H4 (cell line): ENCODE results near the gene GPR15LG. TPM values are rescaled to one million over a fixed set of nuclear protein-coding genes. Genes with fewer than 3 reads are reported as not detected.
A peak's percentile ranks its signal among the peaks of the same experiment; 100 is the strongest.

Source experiments
- DNase-seq: peaks from one replicate; pipeline ENCODE4 v3.0.0-alpha.2; 2015; ENCODE audit warnings: low spot score
- total RNA-seq: library from RNA; depleted of rRNA; stranded (reverse); fragments of >200 nt; shearing (Covaris generic); gene quantifications from 2 replicates; pipeline ENCODE4 v1.2.3, GENCODE V29; 2014

Gene GPR15LG
- total RNA-seq, 1 experiment from 2014 or later, result not detected

DNA sequence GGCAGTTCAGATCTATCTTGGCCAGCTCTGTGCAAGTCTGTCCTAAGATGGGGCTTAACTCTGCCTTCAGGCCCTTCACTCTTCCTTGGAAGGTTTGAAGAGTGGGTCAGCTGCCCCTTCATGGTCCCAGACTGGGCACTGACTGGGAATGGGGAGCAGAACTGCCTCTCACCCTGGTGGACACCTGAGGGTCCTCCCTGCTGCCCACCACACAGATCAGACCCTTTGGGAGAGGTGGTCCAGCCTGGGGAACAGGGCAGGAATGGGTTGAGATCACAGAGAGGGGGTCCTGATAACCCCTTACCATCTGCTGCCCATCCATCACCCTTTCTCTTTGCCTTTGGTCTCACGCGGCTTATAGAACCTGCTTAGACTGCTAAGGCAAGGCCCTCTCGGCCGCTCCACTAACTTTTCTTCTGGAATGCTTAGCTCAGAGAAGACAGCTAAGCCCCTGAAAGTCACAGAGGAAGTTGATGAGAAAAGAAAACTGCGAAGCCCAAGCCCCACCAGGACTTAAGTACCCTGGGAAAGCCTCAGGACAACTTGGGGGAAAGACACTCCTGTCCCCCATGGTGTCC is 20.3 kb downstream of the GPR15LG start:
- no peak for DNase-seq

DNA sequence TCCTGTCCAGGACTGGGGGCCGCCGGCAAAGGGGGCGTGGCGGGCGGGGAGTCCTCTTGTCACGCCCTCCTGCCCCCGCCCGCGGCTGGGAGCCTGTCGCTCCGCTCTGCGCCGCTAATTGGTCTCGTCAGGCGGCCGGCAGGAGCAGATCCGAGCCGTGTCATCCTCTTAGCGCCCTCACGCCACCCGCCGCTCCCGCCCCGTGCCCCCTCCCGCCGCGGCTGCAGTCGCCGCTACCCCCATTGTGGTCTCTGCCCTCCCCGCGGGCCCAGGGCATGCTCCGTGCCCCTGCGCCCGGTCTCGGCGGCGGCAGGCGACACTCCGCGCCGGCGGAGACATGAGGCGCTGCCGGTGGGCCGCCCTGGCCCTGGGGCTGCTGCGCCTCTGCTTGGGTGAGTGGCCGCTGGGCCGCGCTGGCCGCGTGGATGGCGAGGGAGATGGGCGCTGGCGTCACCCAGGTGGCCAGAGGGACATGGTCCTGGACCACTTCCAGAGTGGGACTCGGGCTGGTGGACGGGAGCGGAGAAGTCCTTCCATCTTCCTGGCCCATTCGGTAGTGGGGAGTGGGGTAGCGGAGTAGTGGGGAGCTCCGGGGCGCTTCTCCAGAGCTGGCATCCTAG is 20.9 kb downstream of the GPR15LG start, which contains the start of gene CDHR1:
TSS of gene CDHR1 (plus strand) at position 114 of the 620 bp plus-strand sequence. CDS start at position 338, 224 bp downstream.
- DNase-seq, result no peak

DNA sequence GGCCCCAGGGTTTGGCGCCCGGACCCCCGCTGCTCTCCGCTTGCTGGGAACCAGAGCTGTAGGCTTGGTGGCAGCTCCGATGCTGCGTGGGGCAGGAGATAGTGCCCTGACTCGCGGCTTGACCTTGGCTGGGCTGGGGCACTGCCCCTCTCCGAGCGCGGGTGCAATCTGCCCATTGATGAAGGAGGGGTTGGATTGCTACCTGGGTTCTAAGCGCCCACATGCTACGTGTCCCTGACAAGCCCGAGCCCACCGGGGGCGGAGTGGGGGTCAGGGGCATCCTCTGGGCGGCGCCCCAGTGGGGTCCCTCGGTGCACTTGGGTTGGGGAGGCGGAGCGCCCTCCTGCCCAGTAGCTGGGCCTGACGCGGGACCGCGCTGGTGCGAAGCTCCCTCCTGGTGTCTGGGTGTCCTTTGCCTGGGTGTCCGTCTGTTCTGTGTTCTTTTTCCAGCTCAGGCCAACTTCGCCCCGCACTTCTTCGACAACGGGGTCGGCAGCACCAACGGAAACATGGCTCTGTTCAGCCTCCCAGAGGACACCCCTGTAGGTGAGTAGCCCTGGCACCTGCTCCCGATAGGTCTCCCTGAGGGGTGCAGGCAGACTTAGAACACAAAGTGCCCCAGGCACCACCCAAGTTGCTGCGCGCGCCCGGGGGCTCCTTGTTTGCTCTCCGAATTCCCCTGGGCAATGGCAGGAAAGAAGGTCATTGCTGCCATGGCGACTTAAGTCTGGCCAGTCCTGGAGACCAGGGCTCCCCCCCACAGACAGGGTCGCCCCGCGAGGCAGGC is 21.6 kb downstream of the GPR15LG start:
- DNase-seq, result no peak

DNA sequence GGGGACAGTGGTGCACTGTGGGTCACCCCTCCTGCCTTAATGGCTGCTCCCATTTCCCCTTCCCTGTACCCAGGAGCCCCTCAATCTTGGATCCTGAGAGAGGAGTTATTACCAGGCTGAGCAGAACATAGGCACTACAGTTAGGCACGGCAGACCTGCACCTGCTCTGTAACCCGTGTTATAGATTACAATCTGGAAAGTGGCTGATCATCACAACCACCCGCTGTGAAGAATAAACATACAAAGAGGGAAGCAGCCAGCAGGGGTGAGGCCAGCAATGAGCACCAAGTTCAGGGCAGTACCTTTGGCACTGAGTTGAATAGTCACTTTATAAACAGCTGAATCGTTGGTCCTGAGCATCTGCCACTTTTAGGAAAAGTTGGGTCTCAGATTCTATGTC is 22.5 kb downstream of the GPR15LG start:
- no peak for DNase-seq

DNA sequence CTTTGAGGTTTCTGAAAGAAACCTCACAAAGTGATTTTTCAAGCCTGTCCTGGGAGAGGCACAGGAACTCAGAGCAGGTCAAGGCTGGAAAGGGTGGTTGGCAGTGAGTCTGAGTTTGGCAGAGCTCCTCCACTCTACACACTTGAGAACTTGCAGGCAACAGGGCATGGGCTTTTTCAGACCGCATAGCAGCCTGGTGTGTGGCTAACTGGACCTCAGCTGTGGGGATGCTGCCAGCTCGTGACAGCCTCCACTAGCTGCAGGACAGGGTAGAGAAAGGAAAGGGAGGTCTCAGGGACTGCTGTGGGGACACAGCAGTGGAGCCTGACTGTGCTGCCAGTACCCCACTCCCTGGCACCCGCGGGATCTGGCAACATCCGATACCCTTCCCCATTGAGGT is 23.3 kb downstream of the GPR15LG start:
- DNase-seq, result no peak

DNA sequence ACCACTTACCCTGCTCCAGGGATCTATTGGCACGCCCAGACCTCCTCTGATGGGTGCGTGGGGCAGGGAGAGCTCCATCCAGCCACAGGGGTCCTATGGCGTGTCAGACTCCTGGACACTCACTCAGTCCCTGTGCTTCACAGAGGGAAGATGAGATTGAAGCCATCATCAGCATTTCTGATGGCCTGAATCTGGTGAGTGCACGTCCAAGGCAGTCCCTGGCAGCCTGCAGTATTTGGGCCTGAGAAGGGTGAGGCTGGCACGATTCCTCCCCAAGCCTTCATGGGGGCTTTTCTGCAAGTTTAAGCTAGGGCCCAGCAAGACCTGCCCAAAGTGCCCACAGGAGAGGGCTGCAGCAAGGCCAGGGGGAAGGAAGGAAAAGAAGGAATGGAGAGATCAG is 24.0 kb downstream of the GPR15LG start:
- DNase-seq, result no peak

DNA sequence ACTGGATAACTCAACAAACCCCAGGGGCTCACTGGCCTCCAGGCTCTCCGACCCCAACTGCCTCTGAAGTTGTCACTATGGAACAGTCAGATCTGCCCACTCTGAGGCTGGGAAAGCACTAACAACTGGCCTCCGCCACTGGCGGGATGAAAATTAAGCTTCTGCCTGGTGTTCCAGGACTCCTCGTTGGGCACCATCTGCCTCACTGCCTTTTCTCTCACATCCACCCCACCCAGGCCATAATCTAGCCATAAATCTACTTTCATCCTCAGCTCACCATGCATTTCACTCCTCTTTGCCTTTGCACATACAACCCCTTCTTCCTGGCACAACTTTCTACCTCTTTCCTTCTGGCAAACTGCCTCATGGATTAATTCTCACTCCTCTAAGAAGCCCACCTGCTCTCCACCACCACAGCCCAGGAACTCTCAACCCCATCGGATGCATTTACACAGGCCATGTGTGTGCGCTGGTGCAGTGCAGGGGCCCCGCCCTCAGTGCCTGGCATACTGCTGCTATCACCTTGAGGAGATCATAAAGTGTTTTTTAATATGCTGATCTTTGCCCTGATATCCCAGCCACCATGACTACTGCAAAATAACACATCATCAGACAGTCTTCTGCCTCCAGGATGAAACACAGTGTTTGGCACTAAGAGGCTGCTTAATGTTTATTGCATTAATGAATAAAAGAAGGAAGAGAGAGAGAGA is 24.8 kb downstream of the GPR15LG start:
- DNase-seq, result no peak

DNA sequence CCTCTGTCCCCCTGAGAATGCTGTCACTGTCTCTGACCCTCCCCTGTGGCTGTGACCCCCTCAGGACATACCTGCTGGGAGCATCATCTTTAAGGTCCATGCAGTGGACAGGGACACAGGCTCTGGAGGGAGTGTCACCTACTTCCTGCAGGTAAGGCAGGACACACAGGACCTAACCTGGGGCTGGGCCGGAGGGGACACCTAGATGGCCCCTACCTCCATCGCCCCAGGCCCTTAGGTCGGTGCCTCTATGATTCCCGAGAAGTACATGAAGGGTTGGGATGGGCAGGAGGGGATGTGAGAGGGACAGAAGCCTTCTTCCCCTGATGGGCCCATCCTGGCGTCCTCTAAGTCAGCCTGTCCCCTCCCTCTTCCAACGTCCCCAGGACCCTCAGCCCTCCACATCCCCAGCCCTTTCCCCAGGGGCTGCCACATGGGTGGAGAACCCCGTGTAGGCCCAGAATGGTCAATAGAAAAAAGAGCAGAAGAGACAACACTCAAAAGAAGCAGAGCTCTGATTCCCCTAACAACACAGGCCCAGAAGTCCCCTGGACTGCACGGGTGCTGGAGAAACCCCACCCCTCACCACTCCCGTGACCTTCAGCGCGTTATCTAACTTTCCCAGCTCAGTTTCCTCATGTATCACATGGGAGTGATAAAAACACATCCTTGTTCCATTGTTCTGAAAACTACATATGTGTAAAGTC is 27.1 kb downstream of the GPR15LG start:
- no peak for DNase-seq

DNA sequence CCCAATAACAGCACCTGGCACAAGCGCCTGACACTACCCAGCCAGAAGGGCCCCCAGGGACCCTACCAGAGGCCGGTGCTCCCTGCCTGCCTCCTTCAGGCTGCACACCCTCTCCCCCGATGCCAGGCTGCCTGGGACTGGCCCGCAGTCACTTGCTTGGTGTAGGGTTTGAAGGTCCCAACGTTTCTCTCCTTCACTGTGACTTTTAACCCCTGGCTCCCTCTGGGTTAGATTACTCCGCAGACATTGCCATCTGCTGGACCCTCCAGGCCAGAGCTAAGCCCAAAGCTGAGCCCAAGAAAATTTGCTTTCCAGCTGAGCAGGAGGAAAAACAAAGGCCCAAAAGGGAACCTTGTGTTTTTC is 27.6 kb downstream of the GPR15LG start:
- DNase-seq, result no peak

DNA sequence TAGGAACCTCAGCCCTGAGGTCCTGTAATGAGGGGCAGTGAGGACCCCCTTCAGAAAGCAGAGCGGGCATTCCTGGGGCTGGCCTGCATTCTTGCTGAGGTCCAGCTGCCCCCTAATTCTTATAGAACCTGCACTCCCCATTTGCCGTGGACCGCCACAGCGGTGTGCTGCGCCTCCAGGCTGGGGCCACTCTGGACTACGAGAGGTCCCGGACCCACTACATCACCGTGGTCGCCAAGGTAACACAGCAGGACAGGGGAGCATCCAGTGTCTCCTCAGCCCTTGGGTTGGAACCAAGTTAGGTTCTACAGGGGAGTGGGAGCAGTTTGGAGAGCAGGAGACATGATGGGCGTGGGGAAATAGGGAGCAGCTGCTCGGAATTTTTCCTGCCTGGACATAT is 28.1 kb downstream of the GPR15LG start:
- DNase-seq, result no peak

DNA sequence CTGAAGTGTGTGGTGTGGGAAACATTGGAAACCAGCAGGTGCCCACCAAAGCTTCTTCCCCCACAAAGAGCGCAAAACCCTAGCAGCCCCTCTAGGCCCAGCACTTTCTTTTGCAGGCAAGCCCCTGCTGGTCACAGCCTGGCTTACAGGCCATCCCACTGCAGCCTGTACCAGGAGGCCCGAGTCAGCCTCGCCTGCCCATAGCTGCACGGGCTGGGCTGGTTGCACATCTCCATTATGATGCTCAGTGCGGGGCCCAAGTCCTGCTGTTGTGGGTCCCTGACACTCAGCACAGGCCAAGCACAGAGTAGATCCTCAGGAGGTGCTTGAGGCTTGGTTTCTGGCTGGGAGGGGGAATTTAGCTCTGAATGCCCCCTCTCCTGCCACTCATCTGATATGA is 28.7 kb downstream of the GPR15LG start:
- no peak for DNase-seq

DNA sequence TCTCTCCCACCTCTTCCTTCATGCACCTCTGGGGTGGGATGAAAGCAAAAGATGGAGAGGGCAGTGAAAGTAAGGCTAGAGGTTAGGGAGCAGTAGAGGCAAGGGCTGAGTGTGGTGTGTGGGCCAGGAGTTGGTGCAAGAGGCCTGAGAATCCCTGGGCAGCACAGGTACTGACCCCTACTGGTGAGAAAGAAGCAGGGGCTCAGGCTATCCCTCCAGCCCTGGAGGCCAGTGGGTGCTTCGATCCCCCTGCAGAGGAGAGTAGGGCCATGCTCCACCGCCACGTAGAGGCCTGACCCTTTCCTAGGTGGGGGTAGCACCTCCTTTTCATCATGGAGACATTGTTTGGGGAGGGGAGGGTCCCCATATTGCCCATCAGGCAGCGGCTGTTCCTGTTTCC is 30.5 kb downstream of the GPR15LG start:
- no peak for DNase-seq

DNA sequence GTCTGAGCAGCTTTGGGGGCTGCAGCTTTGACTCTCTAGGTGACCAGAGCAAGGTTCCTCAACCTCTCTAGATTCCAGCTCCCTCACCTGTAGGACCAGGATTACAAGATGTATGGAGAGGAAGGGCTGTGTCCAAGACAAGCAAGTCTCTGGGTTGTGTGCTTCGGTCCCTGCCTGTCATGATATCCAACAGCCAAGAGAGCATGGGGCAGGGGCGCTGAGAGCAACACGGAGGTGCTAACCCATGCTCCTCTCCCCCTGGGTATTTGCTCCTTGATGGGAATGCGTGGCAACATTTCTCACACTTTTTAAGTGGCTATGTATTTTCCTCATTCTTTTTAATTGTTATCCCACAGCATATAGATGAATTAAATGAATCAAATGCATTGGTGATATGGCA is 31.0 kb downstream of the GPR15LG start:
- no peak for DNase-seq

DNA sequence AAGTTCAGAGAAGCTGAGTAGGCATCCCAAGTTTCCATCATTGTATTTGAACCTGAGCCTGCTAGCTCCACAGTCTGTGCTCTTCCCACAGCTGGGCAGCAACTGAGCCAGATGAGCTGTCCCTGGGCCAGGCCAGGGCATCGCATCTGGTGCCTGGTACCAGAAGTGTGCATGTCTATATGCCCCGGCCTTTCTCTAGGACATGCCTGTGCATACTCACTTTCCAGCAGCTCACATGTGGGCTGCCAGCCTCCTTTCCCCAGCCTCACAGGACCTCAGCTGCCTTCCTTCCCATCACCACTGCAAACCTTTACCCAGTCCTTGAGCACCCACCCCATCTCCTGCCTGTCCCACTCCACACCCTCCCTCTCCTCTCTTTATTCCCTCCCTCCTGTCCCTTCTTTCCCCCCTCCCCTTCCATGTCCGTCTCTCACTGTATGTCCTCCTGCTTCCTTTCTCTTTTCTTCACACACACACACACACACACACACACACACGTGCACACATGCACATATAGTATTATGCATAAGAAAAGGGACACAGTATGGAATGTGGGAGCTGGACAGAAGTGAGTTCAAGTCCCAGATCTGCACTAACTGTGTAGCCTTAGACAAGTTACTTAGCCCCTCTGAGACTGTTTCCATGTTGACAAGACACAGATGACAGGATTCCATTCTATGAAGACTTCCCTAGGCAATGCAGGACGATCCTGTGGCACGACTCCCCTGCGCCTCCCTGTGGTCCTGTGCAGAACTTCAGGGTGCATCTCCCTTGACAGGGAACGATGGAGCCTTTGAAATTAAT is 31.6 kb downstream of the GPR15LG start:
- peak; percentile 42 for DNase-seq

DNA sequence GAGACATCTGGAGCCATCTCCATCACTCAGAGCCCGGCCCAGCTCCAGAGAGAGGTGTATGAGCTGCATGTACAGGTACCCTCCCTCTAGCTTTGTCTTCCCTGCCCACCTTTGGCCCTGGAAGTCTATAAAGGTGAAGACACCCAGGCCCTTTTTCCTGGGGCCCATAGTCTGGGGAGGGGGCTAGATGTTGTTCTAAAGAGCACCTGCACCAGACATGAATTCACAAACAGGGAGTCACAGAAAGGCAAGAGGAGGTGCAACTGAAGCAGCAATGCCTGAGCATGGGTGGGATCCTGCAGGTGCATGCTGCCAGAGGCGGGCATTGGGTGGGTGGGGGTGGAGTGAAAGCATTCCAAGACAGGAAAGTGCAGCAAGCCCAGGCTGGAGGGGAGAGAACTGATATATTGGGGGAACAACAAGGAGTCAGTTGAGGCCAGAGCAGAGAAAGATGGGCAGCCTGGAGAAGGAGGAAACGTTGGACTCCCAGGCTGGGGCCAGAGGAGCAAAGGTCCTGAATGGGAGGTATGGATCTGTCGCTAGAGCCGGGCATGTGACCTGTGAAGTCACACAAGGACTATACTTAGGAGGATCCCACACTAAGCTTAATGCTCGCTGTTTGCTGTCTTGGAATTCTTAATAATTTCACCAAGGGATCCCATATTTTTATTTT is 32.4 kb downstream of the GPR15LG start:
- no peak for DNase-seq

DNA sequence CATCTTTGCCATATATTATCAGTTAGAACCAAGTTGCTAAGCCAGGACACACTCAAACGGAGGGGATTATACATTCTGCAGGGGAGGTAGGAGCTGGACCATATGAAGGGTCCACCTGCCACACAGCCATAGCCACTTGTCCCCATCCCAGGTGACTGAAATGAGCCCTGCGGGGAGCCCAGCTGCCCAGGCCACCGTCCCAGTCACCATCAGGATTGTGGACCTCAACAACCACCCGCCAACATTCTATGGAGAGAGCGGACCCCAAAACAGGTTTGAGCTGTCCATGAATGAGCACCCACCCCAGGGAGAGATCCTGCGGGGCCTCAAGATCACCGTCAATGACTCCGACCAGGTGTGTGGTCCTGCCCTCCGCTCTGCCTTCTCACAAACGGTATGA is 34.4 kb downstream of the GPR15LG start:
- DNase-seq, result no peak

DNA sequence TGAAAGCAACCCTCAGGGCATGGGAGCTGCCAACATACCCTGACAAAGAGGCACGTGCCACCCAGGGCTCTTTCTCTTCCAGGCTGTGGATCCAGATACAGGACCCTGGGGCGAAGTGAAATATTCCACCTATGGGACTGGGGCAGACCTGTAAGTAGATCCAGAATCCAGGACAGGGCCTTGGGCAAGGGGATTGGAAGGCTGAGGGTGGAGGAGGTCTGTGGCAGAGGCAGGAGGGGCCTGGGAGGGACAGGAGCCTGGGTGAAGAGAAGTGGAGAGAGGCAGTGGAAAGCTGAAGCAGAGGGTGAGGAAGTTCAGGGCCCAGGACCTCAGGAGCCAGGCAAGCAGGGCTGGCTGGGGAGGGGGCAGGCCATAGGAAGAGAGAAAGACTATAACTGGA is 38.0 kb downstream of the GPR15LG start:
- no peak for DNase-seq

DNA sequence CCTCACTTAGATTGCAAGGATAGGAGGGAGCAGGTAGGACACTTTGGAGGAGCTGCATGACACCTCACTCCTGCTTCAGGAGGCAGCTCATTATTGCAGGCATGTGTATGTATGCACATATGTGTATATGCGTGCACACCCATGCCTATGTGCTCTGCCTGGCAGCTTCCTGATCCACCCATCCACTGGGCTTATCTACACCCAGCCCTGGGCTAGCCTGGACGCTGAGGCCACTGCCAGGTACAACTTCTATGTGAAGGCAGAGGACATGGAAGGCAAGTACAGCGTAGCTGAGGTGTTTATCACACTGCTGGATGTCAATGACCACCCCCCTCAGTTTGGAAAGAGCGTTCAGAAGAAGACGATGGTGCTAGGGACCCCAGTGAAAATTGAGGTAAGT is 38.4 kb downstream of the GPR15LG start:
- DNase-seq, result no peak

DNA sequence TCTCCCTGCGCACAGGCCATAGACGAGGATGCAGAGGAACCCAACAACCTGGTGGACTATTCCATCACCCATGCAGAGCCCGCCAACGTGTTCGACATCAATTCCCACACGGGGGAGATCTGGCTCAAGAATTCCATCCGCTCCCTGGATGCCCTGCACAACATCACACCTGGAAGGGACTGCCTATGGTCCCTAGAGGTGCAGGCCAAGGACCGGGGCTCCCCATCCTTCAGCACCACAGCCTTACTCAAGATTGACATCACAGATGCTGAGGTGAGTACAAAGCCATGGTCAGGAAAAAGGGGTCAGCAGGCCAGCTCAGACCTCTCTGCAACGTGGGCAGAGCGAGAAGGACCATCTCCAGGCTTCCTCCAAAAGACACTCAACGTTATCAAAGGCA is 39.5 kb downstream of the GPR15LG start:
- DNase-seq, result no peak

DNA sequence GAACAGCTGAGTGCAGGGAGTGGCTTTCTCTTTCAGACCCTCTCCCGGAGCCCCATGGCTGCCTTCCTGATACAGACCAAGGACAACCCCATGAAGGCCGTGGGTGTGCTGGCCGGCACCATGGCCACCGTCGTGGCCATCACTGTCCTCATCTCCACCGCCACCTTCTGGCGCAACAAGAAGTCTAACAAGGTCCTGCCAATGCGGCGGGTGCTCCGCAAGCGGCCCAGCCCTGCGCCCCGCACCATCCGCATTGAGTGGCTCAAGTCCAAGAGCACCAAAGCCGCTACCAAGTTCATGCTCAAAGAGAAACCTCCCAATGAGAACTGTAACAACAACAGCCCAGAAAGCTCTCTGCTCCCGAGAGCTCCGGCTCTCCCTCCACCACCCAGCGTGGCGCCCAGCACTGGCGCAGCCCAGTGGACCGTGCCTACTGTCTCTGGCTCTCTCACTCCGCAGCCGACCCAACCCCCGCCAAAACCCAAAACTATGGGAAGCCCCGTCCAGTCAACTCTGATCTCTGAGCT is 40.5 kb downstream of the GPR15LG start:
- DNase-seq, result no peak
